HEK293 (cell line): ENCODE results near the gene KLC1.

Source experiments
- CTCF ChIA-PET: fragments of 350-600 bp; formaldehyde crosslinking; extraction: SDS; loops from one replicate; lab custom pipeline; 2021; ENCODE audit warnings: antibody characterized with exemption; lab: Yijun Ruan, JAX
- POLR2A ChIA-PET: fragments of 300-600 bp; formaldehyde crosslinking; extraction: SDS; loops from one replicate; lab custom pipeline; 2020; ENCODE audit warnings: antibody characterized with exemption, inconsistent platforms; lab: Yijun Ruan, JAX
- H3K27ac ChIP-seq: fragments of 200-500 bp; sonication (Bioruptor generic); 2 replicates; pipeline ENCODE4 v1.5.1; 2014; ENCODE audit warnings: low read depth, low read length, control low read depth, inconsistent platforms; ENCODE audit errors: extremely low read depth
- H3K36me3 ChIP-seq, 2 experiments: fragments of 200-500 bp in 1 of 2; sonication (Bioruptor generic) in 1 of 2; 1 replicate in 1 of 2; 2 replicates in 1 of 2; pipeline ENCODE4 v1.5.1; 2014 to 2017; ENCODE audit warnings: inconsistent platforms in 2 of 2, low read length in 2 of 2; ENCODE audit not compliant: control insufficient read depth in 2 of 2, insufficient read depth in 1 of 2
- H3K4me1 ChIP-seq: fragments of 200-500 bp; sonication (Bioruptor generic); 2 replicates; pipeline ENCODE4 v1.5.1; 2014; ENCODE audit warnings: mild to moderate bottlenecking, low read length, inconsistent platforms; ENCODE audit not compliant: control insufficient read depth, insufficient read depth
- H3K4me3 ChIP-seq: 2 replicates; pipeline ENCODE4 v1.5.1; 2011; ENCODE audit warnings: low read depth, mild to moderate bottlenecking, control low read depth, low read length, moderate library complexity
- H3K9me3 ChIP-seq: fragments of 200-500 bp; sonication (Bioruptor generic); 2 replicates; pipeline ENCODE4 v1.5.1; 2014; ENCODE audit warnings: low read depth, low read length, inconsistent platforms; ENCODE audit not compliant: control insufficient read depth, insufficient read depth
- GLI2 ChIP-seq: fragments of 450-650 bp; formaldehyde crosslinking; IDR thresholded peaks from 2 replicates; pipeline ENCODE4; 2017; ENCODE audit warnings: missing biosample characterization, missing genetic modification characterization, low read depth, borderline replicate concordance
- SCRT2 ChIP-seq: fragments of 450-650 bp; formaldehyde crosslinking; IDR thresholded peaks from 2 replicates; pipeline ENCODE4 v1.5.1; 2016; ENCODE audit warnings: missing biosample characterization, missing genetic modification characterization
- TRIM28 ChIP-seq: IDR thresholded peaks from 2 replicates; pipeline ENCODE4 v1.6.1; 2011; ENCODE audit warnings: low read length, control low read depth, borderline replicate concordance
- ZBTB26 ChIP-seq: fragments of 450-650 bp; formaldehyde crosslinking; optimal IDR thresholded peaks from 2 replicates; pipeline ENCODE3; 2016; ENCODE audit warnings: missing biosample characterization, mild to moderate bottlenecking, missing genetic modification characterization
- ZNF10 ChIP-seq: fragments of 450-650 bp; formaldehyde crosslinking; IDR thresholded peaks from 2 replicates; pipeline ENCODE4 v1.5.1; 2017; ENCODE audit warnings: missing biosample characterization, missing genetic modification characterization
- ZNF146 ChIP-seq: fragments of 450-650 bp; formaldehyde crosslinking; IDR thresholded peaks from 2 replicates; pipeline ENCODE4 v1.5.1; 2016; ENCODE audit warnings: missing biosample characterization, missing genetic modification characterization
- ZNF175 ChIP-seq: fragments of 450-650 bp; formaldehyde crosslinking; IDR thresholded peaks from 2 replicates; pipeline ENCODE4 v1.5.1; 2016; ENCODE audit warnings: missing biosample characterization, missing genetic modification characterization
- ZNF2 ChIP-seq: fragments of 450-650 bp; formaldehyde crosslinking; IDR thresholded peaks from 2 replicates; pipeline ENCODE4 v1.5.1; 2016; ENCODE audit warnings: missing biosample characterization, missing genetic modification characterization
- ZNF335 ChIP-seq: fragments of 450-650 bp; formaldehyde crosslinking; conservative IDR thresholded peaks from 2 replicates; pipeline ENCODE4 v1.5.1; 2016; ENCODE audit warnings: missing biosample characterization, missing genetic modification characterization
- ZNF621 ChIP-seq: fragments of 450-650 bp; formaldehyde crosslinking; IDR thresholded peaks from 2 replicates; pipeline ENCODE4 v1.5.1; 2017; ENCODE audit warnings: missing biosample characterization, missing genetic modification characterization
- ZNF692 ChIP-seq: fragments of 450-650 bp; formaldehyde crosslinking; IDR thresholded peaks from 2 replicates; pipeline ENCODE4 v1.5.1; 2016; ENCODE audit warnings: missing biosample characterization, missing genetic modification characterization
- ZNF704 ChIP-seq: fragments of 450-650 bp; formaldehyde crosslinking; IDR thresholded peaks from 2 replicates; pipeline ENCODE4 v1.5.1; 2016; ENCODE audit warnings: missing biosample characterization, missing genetic modification characterization
- ZNF76 ChIP-seq: fragments of 450-650 bp; formaldehyde crosslinking; IDR thresholded peaks from 2 replicates; pipeline ENCODE4; 2016; ENCODE audit warnings: low read depth, missing biosample characterization, missing genetic modification characterization, borderline replicate concordance
- ZNF777 ChIP-seq: fragments of 450-650 bp; formaldehyde crosslinking; IDR thresholded peaks from 2 replicates; pipeline ENCODE4 v1.5.1; 2017; ENCODE audit warnings: missing biosample characterization, missing genetic modification characterization, borderline replicate concordance
- ZNF791 ChIP-seq: fragments of 450-650 bp; formaldehyde crosslinking; IDR thresholded peaks from 2 replicates; pipeline ENCODE4 v1.5.1; 2016; ENCODE audit warnings: missing biosample characterization, missing genetic modification characterization
- ZNF792 ChIP-seq: fragments of 450-650 bp; formaldehyde crosslinking; IDR thresholded peaks from 2 replicates; pipeline ENCODE4 v1.5.1; 2016; ENCODE audit warnings: missing biosample characterization, missing genetic modification characterization
- TF ChIP-seq, protein P1 (sequence below): fragments of 450-650 bp; formaldehyde crosslinking; IDR thresholded peaks from 2 replicates; pipeline ENCODE4 v1.5.1; 2017; ENCODE audit warnings: missing biosample characterization, missing genetic modification characterization
- TF ChIP-seq, protein P2 (sequence below): fragments of 450-650 bp; formaldehyde crosslinking; IDR thresholded peaks from 2 replicates; pipeline ENCODE4 v1.5.1; 2016; ENCODE audit warnings: missing biosample characterization, missing genetic modification characterization
- TF ChIP-seq, protein P3 (sequence below): fragments of 450-650 bp; formaldehyde crosslinking; IDR thresholded peaks from 2 replicates; pipeline ENCODE4 v1.5.1; 2016; ENCODE audit warnings: missing biosample characterization, missing genetic modification characterization
- TF ChIP-seq, protein P4 (sequence below): fragments of 450-650 bp; formaldehyde crosslinking; IDR thresholded peaks from 2 replicates; pipeline ENCODE4 v1.5.1; 2017; ENCODE audit warnings: missing biosample characterization, missing genetic modification characterization
- TF ChIP-seq, protein P5 (sequence below): fragments of 450-650 bp; formaldehyde crosslinking; IDR thresholded peaks from 2 replicates; pipeline ENCODE4 v1.5.1; 2016; ENCODE audit warnings: missing biosample characterization, missing genetic modification characterization

KLC1 gene

DNA sequence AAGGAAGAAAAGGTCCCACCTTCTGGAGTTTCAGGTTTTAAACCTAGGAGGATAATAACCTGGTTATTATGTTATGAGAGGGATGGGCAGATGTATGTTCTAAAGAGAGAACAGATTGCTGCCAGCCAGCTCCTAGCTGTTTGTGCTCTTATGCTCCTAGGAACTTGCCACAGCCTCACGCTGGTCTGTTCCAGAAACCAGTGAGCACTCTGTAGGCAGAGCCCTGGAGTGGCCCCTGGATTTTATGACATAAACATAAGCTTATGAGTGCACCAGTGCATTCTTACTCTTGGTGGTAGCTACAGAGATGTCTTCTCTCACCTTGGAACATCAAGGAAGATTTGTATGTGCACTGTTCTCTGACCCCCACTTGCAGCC is 27.7 kb downstream of the KLC1 start:
- POLR2A ChIA-PET, result interaction anchor here (0.5 to 0.8 kb wide), 2 partner anchors 14 to 23 kb away, joined by 3 read pairs; no protein-coding TSS in a partner anchor
- Histone ChIP-seq H3K4me3 (no peak overlapping the region), H3K27ac (no peak overlapping the region), H3K4me1 (no peaks in the 10 kb centered on the region)
- no peak for TF ChIP-seq SCRT2 (tag by site-specific recombination)
- TF ChIP-seq TRIM28, result no peak
- TF ChIP-seq GLI2 (tag by site-specific recombination), result no peak
- no peak for TF ChIP-seq ZNF335 (tag by site-specific recombination)
- TF ChIP-seq, protein P1, sequence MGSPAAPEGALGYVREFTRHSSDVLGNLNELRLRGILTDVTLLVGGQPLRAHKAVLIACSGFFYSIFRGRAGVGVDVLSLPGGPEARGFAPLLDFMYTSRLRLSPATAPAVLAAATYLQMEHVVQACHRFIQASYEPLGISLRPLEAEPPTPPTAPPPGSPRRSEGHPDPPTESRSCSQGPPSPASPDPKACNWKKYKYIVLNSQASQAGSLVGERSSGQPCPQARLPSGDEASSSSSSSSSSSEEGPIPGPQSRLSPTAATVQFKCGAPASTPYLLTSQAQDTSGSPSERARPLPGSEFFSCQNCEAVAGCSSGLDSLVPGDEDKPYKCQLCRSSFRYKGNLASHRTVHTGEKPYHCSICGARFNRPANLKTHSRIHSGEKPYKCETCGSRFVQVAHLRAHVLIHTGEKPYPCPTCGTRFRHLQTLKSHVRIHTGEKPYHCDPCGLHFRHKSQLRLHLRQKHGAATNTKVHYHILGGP (tag by site-specific recombination), result no peak
- TF ChIP-seq, protein P2, sequence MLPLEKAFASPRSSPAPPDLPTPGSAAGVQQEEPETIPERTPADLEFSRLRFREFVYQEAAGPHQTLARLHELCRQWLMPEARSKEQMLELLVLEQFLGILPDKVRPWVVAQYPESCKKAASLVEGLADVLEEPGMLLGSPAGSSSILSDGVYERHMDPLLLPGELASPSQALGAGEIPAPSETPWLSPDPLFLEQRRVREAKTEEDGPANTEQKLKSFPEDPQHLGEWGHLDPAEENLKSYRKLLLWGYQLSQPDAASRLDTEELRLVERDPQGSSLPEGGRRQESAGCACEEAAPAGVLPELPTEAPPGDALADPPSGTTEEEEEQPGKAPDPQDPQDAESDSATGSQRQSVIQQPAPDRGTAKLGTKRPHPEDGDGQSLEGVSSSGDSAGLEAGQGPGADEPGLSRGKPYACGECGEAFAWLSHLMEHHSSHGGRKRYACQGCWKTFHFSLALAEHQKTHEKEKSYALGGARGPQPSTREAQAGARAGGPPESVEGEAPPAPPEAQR, result no peak
- TF ChIP-seq ZBTB26 (tag by site-specific recombination), result no peak
- TF ChIP-seq, protein P3, sequence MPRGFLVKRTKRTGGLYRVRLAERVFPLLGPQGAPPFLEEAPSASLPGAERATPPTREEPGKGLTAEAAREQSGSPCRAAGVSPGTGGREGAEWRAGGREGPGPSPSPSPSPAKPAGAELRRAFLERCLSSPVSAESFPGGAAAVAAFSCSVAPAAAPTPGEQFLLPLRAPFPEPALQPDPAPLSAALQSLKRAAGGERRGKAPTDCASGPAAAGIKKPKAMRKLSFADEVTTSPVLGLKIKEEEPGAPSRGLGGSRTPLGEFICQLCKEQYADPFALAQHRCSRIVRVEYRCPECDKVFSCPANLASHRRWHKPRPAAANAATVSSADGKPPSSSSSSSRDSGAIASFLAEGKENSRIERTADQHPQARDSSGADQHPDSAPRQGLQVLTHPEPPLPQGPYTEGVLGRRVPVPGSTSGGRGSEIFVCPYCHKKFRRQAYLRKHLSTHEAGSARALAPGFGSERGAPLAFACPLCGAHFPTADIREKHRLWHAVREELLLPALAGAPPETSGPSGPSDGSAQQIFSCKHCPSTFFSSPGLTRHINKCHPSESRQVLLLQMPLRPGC (tag by site-specific recombination), result no peak
- no peak for TF ChIP-seq ZNF791 (tag by site-specific recombination)
- no peak for TF ChIP-seq ZNF10 (tag by site-specific recombination)
- no peak for TF ChIP-seq ZNF777
- TF ChIP-seq, all 188 proteins: peak for 0
- Histone ChIP-seq H3K36me3 (peaks cover 38 to 76% of the 10 kb centered on the region in 2 experiments), H3K9me3 (no peaks in the 10 kb centered on the region)
- CTCF ChIA-PET, result interaction anchor here (1.5 kb wide), 1 partner anchor 8 kb away, joined by 4 read pairs; no protein-coding TSS in a partner anchor

DNA sequence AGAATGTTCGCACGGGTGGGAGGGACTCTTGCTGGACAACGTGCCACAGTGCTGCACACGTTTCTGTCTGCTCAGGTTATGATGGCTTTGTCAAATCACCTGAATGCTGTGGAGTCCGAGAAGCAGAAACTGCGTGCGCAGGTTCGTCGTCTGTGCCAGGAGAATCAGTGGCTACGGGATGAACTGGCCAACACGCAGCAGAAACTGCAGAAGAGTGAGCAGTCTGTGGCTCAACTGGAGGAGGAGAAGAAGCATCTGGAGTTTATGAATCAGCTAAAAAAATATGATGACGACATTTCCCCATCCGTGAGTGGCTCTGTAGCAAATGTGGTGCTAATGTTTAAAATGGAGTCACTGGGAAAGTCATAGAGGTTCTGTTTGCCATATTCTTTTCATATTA is 28.5 kb downstream of the KLC1 start:
- POLR2A ChIA-PET, result interaction anchor here (0.8 kb wide), 1 partner anchor 23 kb away, joined by 3 read pairs; no protein-coding TSS in a partner anchor
- Histone ChIP-seq H3K9me3 (no peaks in the 10 kb centered on the region), H3K4me3 (no peak overlapping the region), H3K36me3 (peaks cover 38 to 82% of the 10 kb centered on the region in 2 experiments), H3K27ac (no peak overlapping the region)
- TF ChIP-seq ZNF792 (tag by site-specific recombination) (no peak), ZNF76 (no peak), ZNF146 (tag by site-specific recombination) (no peak), GLI2 (tag by site-specific recombination) (no peak), ZNF175 (tag by site-specific recombination) (no peak), ZNF791 (tag by site-specific recombination) (no peak), ZNF704 (tag by site-specific recombination) (no peak), ZNF692 (tag by site-specific recombination) (no peak), ZNF621 (tag by site-specific recombination) (no peak), ZNF2 (tag by site-specific recombination) (no peak)
- TF ChIP-seq, protein P4, sequence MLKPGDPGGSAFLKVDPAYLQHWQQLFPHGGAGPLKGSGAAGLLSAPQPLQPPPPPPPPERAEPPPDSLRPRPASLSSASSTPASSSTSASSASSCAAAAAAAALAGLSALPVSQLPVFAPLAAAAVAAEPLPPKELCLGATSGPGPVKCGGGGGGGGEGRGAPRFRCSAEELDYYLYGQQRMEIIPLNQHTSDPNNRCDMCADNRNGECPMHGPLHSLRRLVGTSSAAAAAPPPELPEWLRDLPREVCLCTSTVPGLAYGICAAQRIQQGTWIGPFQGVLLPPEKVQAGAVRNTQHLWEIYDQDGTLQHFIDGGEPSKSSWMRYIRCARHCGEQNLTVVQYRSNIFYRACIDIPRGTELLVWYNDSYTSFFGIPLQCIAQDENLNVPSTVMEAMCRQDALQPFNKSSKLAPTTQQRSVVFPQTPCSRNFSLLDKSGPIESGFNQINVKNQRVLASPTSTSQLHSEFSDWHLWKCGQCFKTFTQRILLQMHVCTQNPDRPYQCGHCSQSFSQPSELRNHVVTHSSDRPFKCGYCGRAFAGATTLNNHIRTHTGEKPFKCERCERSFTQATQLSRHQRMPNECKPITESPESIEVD, result no peak
- TF ChIP-seq, protein P5, sequence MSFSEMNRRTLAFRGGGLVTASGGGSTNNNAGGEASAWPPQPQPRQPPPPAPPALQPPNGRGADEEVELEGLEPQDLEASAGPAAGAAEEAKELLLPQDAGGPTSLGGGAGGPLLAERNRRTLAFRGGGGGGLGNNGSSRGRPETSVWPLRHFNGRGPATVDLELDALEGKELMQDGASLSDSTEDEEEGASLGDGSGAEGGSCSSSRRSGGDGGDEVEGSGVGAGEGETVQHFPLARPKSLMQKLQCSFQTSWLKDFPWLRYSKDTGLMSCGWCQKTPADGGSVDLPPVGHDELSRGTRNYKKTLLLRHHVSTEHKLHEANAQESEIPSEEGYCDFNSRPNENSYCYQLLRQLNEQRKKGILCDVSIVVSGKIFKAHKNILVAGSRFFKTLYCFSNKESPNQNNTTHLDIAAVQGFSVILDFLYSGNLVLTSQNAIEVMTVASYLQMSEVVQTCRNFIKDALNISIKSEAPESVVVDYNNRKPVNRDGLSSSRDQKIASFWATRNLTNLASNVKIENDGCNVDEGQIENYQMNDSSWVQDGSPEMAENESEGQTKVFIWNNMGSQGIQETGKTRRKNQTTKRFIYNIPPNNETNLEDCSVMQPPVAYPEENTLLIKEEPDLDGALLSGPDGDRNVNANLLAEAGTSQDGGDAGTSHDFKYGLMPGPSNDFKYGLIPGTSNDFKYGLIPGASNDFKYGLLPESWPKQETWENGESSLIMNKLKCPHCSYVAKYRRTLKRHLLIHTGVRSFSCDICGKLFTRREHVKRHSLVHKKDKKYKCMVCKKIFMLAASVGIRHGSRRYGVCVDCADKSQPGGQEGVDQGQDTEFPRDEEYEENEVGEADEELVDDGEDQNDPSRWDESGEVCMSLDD (tag by site-specific recombination), result no peak
- TF ChIP-seq, all 188 proteins: peak for 0
- CTCF ChIA-PET, result no interaction called here
- H3K4me1 ChIP-seq, result no peaks in the 10 kb centered on the region
